Fibroblast of lung (primary cell): ENCODE results near the gene ATP4A.

Source experiments
- CTCF ChIP-seq, 2 donors: IDR thresholded peaks in 1 of 2; conservative IDR thresholded peaks in 1 of 2; 1 replicate in 1 of 2; 2 replicates in 1 of 2; pipeline ENCODE4 v1.5.1; 2011 to 2012; ENCODE audit warnings: low read length in 2 of 2, control low read depth in 1 of 2, inconsistent platforms in 1 of 2, low read depth in 1 of 2, mild to moderate bottlenecking in 1 of 2
- EZH2 ChIP-seq: IDR thresholded peaks from 2 replicates; pipeline ENCODE4 v1.5.1; 2012; ENCODE audit warnings: low read length, control low read depth, mild to moderate bottlenecking; ENCODE audit errors: missing control alignments

- TF ChIP-seq EZH2 (no peak), CTCF (conservative IDR thresholded peaks at IDR 0.05 in 1 of 2, IDR thresholded peaks at IDR 0.05 in 1 of 2; ENCODE audit: low read depth in 1 of 2, low read length in 2 of 2) (no peak)
Measured at GRCh38 chr19:35552534-35553384, 10.7 kb downstream of the ATP4A start.
